Bronchial epithelial cell (primary cell): Measurements from ENCODE around the gene ADAMTS8. TPM values are rescaled to one million over a fixed set of nuclear protein-coding genes. Genes with fewer than 3 reads are reported as not detected.
A peak's percentile ranks its signal among the peaks of the same experiment; 100 is the strongest.

Source experiments
- DNase-seq: peaks from one replicate; pipeline ENCODE4 v3.0.0-alpha.2; 2010; ENCODE audit warnings: low read depth
- FAIRE-seq: peaks from 2 replicates; lab custom pipeline; 2011; peaks lifted over from hg19 to GRCh38; lab: Jason Lieb, UNC
- H3K27me3 ChIP-seq: 2 replicates; pipeline ENCODE4 v1.5.1; 2011; ENCODE audit warnings: low read length; ENCODE audit not compliant: control insufficient read depth, insufficient read depth
- H3K36me3 ChIP-seq: 2 replicates; pipeline ENCODE4 v1.5.1; 2011; ENCODE audit warnings: low read length; ENCODE audit not compliant: control insufficient read depth, insufficient read depth
- H3K4me3 ChIP-seq: 2 replicates; pipeline ENCODE4 v1.5.1; 2011; ENCODE audit warnings: mild to moderate bottlenecking, low read depth, low read length, control low read depth
- total RNA-seq: library from RNA; depleted of rRNA; stranded (reverse); fragments of >200 nt; gene quantifications from 2 replicates; pipeline ENCODE4 v1.2.1, GENCODE V29; 2014
- TF ChIP-seq, protein P1 (sequence below): IDR thresholded peaks from 2 replicates; pipeline ENCODE4 v1.5.1; 2011; ENCODE audit warnings: mild to moderate bottlenecking, moderate library complexity, low read length, control low read depth, inconsistent platforms; ENCODE audit not compliant: insufficient read depth, severe bottlenecking

ADAMTS8 gene
- total RNA-seq, 1 donor from 2014 or later: not detected

DNA sequence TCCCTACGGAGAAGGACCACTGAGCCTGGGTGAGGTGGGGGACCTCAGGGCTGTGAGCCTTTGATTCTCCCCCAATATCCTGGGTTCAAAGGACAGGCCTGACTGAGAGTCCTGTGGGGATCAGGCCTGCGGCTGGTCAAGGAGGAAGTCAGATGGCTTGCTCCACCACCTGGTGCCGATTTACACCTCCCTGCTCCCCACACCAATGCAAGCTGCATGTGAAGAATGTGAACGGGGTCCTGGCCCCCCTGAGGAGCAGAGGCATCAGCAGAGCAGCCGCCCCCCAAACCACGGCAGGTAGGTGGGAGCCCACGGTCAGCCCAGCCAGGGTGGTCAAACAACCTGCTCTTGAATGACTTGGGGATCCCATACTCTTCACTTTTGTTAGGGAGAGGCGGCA, 6.7 kb downstream of the ADAMTS8 start:
- no peaks in the 10 kb centered on the region for H3K36me3 ChIP-seq
- TF ChIP-seq, protein P1, sequence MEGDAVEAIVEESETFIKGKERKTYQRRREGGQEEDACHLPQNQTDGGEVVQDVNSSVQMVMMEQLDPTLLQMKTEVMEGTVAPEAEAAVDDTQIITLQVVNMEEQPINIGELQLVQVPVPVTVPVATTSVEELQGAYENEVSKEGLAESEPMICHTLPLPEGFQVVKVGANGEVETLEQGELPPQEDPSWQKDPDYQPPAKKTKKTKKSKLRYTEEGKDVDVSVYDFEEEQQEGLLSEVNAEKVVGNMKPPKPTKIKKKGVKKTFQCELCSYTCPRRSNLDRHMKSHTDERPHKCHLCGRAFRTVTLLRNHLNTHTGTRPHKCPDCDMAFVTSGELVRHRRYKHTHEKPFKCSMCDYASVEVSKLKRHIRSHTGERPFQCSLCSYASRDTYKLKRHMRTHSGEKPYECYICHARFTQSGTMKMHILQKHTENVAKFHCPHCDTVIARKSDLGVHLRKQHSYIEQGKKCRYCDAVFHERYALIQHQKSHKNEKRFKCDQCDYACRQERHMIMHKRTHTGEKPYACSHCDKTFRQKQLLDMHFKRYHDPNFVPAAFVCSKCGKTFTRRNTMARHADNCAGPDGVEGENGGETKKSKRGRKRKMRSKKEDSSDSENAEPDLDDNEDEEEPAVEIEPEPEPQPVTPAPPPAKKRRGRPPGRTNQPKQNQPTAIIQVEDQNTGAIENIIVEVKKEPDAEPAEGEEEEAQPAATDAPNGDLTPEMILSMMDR: no peak
- no peak for FAIRE-seq
- DNase-seq: no peak
- H3K27me3 ChIP-seq: peaks cover 12% of the 10 kb centered on the region
- H3K4me3 ChIP-seq: no peak overlapping the region

- FAIRE-seq: peak; percentile 77
- peaks cover 7% of the 10 kb centered on the region for H3K27me3 ChIP-seq
- TF ChIP-seq, protein P1: no peak
- H3K36me3 ChIP-seq: no peaks in the 10 kb centered on the region
- H3K4me3 ChIP-seq: no peak overlapping the region
- no peak for DNase-seq
These were observed 7.2 kb downstream of the ADAMTS8 start for GRCh38 chr11:130421199-130421585.

DNA sequence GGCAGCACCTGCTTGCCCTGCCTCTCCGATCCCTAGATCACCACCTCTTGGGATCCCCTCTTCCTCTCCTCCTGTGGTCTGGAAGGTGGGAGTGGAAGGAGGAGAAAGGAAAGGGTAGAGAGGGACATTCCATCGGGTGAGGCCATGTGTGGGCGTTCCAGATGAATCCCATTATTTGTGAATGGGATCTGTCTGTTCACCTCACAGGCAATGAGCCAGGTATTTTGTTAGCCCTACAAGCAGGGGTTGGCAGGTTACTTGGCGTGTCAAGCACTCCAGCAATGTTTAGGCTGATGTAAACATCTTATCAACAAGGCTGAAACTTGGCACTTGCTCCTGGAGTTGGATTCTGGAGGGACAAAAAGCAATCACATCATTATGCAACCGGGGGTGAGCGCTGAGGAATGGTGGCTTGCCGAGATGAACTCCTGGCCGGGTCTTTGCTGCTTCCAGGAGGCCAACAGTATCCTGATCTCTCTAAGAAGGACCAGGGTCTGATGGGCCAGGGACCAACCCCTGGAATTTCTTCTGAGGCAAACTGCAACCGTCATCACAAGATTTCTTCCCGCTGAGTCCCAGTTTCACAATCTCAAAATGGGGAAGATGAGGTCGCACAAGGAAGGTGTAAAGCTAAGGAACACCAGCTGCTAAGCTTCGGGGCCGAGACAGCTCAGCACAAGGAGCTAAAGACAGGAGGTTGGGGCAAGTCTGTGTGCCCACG, 7.8 kb downstream of the ADAMTS8 start:
- no peaks in the 10 kb centered on the region for H3K36me3 ChIP-seq
- TF ChIP-seq, protein P1: no peak
- FAIRE-seq (no peak), DNase-seq (peak; percentile 52)
- H3K4me3 ChIP-seq: no peak overlapping the region
- peaks cover 2% of the 10 kb centered on the region for H3K27me3 ChIP-seq

- Histone ChIP-seq H3K4me3 (no peak overlapping the region), H3K27me3 (peaks cover 2% of the 10 kb centered on the region), H3K36me3 (no peaks in the 10 kb centered on the region)
- DNase-seq (no peak), FAIRE-seq (no peak)
- TF ChIP-seq, protein P1: no peak
These were observed 9.7 kb downstream of the ADAMTS8 start for GRCh38 chr11:130418756-130419155.

GRCh38 chr11:130418210-130418609, 10.2 kb downstream of the ADAMTS8 start:
- H3K36me3 ChIP-seq: no peaks in the 10 kb centered on the region
- H3K4me3 ChIP-seq: no peak overlapping the region
- FAIRE-seq (no peak), DNase-seq (no peak)
- TF ChIP-seq, protein P1: no peak
- peaks cover under 1% of the 10 kb centered on the region for H3K27me3 ChIP-seq

DNA sequence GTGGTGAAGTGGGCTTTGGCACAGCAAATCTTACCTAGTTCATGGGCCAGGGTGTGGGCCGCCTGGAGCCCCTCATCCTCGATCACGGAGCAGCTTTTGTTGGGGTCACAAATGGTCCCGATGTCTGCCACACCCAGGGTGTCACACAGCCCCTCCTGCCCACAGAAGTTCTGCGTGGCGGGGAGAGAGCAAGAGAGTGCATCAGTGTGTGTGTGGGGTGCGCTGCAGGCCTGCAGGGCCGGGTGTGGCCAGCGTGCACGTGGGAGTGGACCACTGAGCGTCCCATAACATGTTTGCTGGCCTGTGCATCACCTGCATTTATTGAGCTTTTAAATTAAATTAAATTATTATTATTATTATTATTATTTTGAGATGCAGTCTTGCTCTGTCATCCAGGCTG, 11.5 kb downstream of the ADAMTS8 start:
- TF ChIP-seq, protein P1: no peak
- H3K36me3 ChIP-seq: no peaks in the 10 kb centered on the region
- DNase-seq (no peak), FAIRE-seq (no peak)
- no peak overlapping the region for H3K4me3 ChIP-seq
- no peaks in the 10 kb centered on the region for H3K27me3 ChIP-seq
